NB4 (cell line): Measurements from ENCODE around the gene ZSWIM9.

Source experiments
- MYC ChIP-seq: IDR thresholded peaks from 2 replicates; pipeline ENCODE4 v1.6.1; 2011; ENCODE audit warnings: low read depth, low read length
- POLR2A ChIP-seq: IDR thresholded peaks from 2 replicates; pipeline ENCODE4 v1.6.1; 2011; ENCODE audit warnings: mild to moderate bottlenecking; ENCODE audit not compliant: insufficient read length; ENCODE audit errors: extremely low read depth
- TF ChIP-seq, protein P1 (sequence below): IDR thresholded peaks from one replicate; pipeline ENCODE4 v1.5.1; 2012; ENCODE audit warnings: low read depth, low read length
- TF ChIP-seq, protein P2 (sequence below): IDR thresholded peaks from 2 replicates; pipeline ENCODE4 v1.6.1; 2011; ENCODE audit warnings: low read depth, low read length

DNA sequence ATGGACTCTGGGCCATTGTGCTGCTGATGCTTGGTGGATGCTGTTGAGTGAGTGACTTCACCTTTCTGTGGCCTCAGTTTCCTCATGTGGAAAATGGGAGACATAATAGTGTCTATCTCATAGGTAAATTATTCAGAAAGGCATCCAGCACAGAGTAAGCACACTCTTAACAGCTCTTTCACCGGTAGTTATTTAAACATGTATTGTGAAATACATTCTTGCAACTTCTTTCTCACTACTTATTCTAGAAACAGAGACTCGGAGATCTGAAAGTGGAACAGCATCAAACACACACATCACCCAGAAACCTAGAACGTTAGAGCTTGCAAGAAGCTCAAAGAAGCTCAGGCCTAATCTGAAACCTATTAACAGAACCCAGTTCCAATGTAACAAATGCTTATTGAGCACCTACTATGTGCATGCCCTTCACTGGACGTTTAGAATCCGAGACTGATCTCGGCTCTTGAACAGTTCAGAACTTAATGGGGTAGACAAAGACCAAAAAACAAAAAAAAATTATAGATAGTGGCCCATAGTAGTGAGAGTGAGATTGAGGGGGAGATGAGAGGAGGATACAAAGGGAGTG is 4.1 kb downstream of the ZSWIM9 start:
- TF ChIP-seq, protein P1, sequence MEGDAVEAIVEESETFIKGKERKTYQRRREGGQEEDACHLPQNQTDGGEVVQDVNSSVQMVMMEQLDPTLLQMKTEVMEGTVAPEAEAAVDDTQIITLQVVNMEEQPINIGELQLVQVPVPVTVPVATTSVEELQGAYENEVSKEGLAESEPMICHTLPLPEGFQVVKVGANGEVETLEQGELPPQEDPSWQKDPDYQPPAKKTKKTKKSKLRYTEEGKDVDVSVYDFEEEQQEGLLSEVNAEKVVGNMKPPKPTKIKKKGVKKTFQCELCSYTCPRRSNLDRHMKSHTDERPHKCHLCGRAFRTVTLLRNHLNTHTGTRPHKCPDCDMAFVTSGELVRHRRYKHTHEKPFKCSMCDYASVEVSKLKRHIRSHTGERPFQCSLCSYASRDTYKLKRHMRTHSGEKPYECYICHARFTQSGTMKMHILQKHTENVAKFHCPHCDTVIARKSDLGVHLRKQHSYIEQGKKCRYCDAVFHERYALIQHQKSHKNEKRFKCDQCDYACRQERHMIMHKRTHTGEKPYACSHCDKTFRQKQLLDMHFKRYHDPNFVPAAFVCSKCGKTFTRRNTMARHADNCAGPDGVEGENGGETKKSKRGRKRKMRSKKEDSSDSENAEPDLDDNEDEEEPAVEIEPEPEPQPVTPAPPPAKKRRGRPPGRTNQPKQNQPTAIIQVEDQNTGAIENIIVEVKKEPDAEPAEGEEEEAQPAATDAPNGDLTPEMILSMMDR: no peak
- TF ChIP-seq POLR2A (no peak), MYC (no peak)
- TF ChIP-seq, protein P2, sequence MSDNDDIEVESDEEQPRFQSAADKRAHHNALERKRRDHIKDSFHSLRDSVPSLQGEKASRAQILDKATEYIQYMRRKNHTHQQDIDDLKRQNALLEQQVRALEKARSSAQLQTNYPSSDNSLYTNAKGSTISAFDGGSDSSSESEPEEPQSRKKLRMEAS: no peak
